Measurements from ENCODE around the gene CDKN2B-AS1.

CDKN2B-AS1 gene

DNA sequence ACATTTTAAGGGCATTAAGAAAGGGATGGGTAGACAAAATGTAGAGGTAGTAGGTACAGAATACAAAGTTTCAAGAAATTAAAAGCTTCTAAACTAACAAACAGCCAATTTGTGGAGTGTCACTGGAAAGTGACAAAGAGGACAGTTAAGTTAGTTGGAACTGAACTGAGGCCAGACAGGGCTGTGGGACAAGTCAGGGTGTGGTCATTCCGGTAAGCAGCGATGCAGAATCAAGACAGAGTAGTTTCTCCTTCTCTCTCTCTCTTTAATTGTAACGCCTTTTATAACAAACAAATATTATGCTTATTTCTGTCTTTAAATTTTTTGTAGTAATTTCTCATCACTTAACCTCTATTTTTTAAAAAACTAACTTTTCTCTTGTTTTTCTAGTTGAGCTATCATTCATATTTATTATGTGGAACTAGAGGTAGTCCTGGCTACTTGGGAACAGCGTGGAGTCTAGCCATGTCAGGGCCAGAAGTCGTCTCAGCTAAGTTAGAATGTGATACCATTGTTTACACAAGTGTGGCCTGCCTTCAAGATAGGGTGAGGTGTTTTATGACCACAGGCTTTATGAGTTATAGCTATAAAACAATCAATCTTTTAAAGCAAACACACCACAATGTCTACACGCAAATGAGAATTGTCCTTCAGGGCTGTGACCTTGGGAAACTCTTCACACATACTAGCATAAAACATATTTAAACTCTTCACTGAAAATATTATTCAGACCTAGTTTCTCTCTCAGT is 129.8 kb downstream of the CDKN2B-AS1 start:
- no peak for DNase-seq

DNA sequence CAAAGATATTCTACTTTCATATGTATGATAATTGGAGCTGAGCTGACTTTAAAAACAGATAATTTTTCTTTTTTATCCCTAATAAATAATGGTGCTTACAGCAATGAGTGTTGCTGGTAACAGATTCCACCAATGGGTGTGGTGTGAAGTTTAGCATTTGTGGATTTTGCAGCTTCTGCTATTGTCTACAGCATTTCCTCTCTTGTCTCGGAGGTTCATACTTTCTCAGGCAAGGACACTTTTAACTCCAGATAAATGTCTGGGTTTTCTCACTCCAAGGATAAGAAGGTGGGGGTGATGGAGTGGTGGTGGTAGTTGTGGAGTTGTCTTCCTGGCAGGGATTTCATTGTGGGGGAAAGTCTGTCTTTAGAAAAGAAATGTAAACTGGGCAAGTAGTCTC is 134.5 kb downstream of the CDKN2B-AS1 start:
- no peak for DNase-seq

DNA sequence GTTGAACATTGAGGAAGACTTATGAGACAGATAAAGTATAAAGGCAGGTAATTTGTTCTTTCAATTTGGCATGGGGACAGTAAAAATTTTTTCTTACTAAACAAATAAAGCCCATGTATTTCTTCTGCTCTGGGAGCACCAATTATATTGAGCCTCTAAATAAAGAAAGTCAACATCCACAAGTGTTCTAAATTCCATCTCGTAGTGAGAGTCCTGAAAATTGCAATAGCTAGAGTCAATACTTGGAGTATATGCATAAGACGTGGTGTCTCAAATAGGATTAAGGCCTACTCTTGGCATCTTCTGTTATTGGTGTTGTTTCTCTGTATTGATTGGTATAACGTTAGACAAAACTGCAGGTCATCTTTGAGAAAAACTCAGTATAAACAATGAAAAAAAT is 135.0 kb downstream of the CDKN2B-AS1 start:
- DNase-seq = no peak

DNA sequence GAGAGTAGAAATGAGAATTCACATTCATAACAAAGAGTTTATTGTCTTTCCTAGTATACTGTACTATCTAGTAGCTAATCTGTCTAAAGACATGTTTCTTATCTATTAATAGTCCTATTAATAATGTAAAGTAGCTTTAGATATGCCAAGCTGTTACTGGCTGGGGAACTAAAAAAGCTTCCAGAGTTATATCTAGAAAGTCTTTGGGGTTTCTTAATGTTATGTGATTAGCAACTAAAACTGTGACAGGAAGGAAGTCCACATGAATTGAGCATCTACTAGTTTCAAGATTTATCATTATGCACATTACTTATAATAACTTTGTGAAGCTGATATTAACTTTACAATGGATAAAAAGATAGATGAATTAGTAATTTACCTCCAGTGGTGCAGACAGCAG is 137.2 kb downstream of the CDKN2B-AS1 start:
- DNase-seq = no peak

DNA sequence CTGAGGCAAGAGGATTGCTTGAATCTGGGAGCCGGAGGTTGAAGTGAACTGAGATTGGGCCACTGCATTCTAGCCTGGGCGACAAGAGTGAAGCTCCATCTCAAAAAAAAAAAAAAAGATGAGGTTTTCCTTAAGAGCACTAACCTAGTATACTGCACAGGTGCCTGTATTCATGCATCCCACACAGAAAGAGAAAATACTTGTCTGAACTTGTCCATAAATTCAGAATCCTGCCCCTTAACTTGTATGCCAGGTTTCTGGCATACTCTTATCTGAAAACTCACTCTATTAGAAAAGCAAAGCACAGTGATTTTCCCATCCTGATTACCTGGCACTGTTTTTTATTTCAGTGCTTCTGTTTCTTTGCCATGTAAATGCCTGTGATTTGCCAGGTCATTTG is 139.8 kb downstream of the CDKN2B-AS1 start:
- no peak for DNase-seq

DNA sequence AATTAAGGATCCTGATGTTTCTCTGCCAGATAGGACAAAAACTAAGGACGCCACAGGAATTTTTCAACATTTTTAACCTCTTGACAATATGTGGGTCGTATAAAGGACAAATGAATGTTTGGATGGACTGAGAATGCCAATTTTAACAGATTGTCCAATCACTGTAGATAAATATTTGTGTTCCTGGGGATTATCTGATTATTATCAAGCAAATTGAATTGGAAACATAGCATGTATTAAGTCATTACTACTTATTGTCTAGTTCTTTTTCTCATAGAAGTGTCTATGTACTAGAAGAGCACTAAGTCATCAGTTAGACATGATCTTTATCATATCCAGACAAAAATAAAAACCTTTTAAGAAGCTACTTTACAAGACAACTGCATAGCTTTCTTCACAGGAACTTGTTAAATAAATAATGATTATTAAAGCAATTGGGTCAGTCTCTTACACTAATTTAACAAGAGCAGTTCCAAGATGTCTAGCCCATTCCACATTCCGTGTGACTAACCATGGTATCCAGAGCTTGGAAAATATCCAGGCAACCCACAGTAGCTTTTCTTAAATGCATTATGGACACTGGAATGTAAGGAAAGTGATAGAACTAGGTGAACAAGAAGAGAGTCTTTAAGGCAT is 142.0 kb downstream of the CDKN2B-AS1 start:
- no peak for DNase-seq

DNA sequence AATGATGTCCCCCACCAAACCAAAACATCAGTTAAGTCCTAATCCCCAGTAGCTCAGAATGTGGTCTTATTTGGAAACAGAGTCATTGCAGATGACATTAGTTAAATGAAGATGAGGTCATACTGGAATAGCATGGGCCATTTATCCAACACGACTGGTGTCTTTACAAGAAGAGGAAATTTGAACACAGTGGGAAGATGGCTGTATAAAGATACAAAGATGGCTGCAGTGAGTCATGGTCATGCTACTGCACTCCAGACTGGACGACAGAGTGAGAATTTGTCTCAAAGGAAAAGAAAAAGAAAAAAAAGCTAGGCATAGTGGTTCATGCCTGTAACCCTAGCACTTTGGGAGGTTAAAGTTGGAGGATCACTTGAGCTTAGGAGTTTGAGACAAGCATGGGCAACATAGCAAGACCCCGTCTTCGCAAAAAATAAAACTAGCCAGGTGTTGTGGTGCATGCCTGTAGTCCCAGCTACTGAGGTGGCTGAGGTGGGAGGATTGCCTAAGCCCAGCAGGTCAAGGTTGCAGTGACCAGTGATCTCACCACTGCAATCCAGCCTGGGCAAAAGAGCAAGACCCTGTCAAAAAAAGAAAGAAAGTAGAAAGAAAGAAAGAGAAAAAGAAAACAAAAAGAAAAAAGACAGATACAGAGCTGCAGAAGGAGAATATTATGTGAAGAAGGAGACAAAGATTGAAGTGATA is 144.5 kb downstream of the CDKN2B-AS1 start:
- DNase-seq = no peak

DNA sequence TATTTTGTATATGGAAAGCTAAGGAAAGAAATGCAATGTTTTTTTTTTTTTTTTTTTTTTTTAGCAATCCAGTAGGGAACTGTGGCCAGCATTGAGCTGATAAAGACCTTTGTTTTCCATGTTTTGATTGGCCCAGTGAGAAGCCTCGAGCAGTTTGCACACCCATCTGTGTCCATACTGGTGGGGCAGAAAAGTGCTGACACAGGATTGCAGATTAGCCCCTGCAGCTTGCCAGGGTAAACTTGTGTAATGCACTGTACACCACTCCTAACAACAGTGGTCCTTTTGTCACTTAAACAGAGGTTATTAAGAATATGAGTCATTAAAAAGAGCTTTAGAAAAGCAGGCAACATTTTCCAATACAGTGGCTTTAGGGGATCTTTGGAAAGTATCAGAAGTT is 147.3 kb downstream of the CDKN2B-AS1 start:
- peak; percentile 28 for DNase-seq

DNA sequence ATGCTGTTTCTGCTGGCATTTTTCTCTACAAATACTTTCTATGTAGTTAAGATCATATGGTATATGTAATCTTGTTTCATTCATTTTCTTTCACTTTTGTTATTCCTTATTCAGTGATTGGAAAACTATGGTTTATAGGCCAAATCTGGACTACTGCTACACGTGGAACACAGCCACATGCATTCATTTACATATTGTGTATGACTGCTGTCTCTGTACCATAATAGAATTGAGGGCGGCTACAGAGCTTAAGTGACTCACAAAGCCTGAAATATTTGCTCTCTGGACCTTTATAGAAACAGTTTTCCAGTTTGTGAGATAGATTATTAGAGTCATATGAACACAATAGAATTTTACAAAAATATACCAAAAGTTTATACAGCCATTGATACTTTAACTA is 148.1 kb downstream of the CDKN2B-AS1 start:
- no peak for DNase-seq

DNA sequence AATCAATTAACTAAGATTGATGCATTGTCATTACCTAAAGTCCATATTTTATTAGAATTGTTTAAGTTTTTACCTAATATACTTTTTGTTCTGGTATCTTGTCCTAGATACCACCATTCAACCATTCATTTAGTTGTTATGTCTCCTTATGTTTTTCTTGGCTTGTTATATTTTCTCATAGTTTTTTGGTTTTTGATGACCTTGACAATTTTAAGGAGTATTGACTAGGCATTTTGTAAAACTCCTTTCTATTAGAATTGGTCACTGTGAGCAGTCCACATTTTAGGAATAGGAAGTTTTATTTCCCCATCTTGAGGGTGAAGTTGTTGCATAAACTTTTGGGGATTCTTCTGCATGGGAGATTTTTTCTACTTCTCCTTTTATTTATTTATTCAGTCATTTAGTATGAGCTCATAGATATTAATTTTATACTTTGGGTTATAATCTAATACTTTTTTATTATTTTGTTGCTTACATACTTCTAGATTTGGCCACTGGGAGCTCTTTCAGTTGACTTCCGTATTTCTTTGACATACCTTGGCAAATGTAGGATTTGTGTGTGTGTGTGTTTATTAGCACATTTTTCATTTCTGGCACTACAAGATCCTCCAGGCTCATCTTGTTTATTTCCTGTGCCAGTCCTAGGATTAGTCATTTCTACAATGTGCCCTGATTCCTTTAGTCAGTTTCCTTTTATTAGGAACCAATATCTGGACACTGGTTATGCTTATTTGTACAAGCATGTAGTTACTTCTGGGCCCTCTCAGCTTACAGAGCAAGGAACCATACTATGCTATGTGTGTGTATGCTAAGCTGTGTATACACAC is 149.4 kb downstream of the CDKN2B-AS1 start:
- no peak for DNase-seq

DNA sequence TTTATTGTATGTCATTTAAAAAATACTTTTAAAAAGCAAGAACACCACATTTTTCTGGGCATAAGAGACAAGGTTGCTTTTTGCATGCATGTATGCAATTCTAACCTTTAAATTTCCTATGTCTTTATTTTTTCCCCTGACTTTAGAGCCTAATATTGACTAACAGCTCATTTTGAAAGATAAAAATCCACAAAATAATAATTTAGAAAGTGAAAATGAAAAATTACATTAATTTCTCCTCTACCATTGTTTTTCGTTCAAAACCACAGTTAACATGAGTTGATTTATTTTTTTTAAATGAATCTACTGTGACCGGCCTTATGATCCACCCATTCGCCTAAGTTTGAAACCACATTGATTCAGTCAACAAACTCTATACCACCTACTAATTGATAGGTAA is 152.0 kb downstream of the CDKN2B-AS1 start:
- DNase-seq = no peak

DNA sequence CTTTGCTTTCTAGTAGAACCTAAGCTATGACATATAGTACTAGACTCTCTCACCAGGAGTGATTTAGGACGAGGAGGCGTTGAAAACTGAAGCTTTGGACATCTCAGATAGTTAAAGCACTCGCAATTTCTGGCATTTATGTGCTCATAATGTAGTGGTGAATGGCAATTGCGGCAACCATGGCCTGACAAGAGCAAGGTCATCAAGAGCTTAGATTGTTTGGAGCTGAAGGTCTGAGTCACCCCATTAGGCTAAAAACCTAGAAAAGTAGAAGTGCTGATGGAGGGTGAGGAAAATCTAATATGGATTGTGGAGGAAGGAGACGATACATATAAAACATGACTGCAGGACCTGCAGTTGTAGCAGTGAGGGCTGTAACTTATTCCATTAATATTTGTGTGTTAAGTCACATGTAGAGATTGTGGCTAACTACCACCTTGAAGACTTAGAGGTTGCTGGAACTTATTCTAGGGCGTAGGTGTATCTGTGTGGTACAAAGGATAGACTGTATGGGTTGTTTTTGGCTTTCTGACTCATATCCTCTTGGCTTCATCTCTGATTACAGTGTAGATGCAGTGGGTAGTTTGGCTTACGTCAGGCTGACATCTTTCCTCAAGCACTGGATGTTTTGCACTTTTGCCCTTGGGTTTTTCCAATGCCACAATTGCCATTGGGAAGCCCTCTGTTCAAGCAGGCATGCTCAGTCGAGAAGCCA is 153.4 kb downstream of the CDKN2B-AS1 start:
- DNase-seq = no peak

DNA sequence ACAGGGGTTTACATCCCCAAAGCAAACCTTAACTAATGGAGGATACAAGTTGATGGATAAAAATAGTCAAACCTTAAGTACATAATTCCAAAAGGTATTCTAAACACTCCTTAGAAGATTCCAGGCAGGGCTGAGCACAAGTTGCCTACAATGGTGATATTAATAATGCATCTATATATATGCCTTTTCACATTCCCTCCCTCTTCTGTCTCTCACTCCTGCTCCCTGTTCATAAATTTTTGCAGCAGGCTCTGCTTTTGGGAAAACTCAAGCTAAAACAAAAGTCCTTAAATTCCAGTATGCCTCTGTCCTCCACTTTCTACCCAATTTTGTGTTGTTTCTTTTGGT is 153.9 kb downstream of the CDKN2B-AS1 start:
- DNase-seq = no peak

DNA sequence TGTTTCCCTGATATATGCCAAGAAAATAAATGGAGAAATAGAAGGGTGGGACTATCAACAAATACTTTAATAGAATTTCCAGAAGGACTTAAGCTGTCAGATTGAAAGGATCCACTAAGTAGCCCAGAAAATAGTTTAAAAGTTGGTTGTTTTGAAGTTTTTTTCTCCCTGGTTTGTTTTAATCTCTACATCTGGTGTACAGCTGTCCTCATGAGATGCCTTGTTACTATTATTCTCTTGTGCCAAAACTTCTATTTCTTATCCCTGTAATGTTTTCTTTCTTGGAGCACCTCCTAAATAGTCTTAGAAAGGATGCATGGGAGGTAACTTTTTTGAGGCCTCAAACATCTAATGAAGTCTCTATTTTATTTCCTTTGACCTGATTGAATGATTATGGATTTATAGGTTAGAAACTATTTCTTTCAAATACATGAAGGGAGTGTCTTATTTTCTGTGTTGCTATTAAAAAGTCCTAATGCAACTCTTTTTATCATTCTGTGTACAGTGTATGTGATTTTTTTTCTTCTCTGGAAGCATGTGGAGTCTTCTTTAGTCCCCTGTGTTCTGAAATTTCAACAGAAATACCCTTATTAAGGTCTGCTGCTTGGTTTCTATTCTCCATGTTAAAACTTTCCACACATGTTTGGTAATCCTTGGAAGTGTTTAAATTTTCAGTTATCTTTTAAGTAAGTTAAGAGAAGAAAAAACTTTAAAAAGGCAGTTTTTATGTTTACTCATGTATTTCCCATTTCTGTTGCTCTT is 154.5 kb downstream of the CDKN2B-AS1 start:
- DNase-seq = no peak

DNA sequence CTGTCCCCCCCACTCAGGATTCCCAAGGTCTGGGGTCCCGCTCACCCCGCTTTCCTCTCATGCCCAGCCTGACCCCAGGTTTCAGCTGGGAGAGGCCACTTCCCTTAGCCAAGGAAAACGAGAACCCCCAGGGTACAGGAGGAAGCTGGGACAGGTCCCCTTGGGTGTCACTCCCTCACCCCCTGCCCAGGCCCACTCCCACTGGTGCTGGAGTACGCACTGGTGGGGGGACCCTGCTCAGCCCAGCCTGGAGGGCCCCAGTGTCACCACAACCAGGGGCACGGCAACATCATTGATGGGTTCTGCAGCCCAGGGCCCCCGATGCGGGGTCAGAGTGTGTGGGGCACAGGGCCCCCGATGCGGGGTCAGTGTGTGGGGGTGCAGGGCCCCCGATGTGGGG is 159.5 kb downstream of the CDKN2B-AS1 start:
- DNase-seq = no peak

DNA sequence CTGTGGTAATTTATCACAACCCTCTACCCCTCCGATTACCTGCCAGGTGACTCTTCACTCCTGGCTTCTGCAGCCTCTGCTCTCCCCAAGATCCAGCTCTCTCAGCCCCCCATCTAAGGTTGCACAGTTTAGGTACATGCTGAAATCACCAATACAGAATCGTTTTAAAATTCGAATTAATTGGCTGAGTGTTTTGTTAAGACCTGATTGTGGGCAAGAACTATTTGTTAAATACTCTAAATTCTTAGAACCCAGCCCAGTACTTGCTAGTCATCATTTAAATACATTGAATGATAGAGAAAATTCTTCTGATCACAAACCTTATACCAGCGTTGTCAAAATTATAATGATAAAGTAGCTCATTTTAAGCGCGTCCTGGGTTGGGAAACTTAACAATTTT is 162.0 kb downstream of the CDKN2B-AS1 start:
- DNase-seq = no peak

DNA sequence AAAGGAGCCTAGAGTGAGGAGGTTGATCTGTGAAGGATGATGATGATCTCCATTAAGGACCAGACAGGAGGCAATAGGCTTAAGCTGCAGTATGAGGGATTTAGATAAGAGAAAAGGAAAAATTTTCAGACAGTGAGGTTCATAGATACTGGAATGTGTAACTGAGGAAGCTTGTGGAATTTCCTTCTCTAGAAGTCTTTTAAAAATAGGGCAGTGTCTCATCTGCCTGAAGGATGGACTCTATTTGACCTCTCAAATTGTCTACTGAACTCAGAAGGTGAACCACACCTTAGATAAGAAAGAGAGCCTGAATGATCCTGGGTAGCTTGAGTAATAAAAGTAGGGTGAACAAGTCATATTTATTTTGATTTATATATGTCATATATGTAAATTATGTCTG is 162.7 kb downstream of the CDKN2B-AS1 start:
- no peak for DNase-seq

DNA sequence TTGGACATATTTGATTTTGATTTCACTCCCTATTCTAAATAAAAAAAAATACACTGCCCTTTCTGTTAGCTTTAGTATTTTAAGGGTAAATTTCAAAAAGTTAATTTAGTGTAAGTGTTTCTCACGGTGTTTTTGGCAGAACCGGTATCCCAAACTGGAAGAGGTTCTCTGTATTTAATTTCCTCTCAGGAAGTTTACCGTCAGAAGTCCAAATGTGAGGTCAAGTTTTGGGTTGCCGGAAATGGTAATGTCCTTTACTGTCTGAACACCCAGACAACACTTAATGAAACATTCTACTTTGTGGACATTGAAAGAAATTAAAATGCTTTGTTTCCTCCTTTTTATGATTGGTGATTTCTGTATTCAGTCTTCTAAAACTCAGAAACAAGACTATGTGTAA is 163.2 kb downstream of the CDKN2B-AS1 start:
- DNase-seq = no peak

DNA sequence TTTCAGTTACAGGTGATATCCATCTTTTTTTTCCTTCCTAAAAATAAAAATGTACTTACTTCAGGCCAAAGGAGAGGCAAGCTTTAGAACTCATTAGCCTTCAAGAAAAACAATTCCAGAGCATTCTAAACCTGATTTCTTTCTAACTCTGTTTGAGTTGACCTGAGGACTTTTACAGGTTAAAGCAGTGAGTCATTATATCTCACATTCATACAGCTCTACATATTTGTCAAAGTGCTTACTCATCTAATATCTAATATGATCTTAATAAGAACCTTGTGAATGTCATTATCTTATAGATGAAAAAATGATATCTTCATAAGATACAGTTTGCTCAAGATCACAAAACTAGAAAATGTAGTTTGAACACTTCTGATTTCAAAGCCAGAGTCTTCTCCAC is 163.7 kb downstream of the CDKN2B-AS1 start:
- no peak for DNase-seq

DNA sequence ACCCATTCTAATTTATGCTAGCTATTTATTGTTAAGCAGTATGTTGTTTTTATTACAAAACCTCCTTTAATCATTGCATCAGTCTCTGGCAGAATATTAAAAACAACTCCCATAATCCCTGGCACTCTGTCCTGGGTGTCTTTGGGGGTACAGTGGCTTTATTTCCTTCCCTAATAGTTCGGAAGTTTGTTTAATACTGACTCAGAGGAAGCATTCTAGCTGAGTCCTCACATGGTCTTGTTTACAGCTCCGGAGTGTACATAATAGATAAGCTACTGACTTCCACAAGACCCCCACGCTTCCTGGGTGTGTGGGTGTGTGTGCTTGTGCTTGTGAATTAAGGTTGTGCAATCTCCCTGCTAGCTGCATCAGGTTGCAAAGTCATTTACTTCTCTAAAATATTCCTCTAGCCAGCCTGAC is 164.3 kb downstream of the CDKN2B-AS1 start:
- DNase-seq = no peak

DNA sequence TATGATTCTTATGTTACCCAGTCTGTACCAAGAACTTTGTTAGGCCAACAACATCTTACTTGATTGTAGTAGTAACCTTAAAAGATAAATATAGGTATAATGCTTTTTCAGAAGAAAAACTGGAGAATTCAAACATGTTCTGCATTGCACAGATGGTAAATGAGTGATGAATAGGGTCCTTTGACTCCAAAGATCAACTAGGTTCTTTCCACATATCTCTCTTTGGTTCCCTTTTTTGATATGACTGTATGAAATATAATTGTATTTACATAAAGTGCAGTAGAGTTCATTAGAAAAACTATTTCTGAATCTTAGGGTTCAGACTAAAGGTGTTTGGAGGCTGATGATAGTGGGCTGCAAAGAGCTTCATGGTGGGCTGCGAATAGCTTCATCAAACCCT is 165.0 kb downstream of the CDKN2B-AS1 start:
- no peak for DNase-seq

DNA sequence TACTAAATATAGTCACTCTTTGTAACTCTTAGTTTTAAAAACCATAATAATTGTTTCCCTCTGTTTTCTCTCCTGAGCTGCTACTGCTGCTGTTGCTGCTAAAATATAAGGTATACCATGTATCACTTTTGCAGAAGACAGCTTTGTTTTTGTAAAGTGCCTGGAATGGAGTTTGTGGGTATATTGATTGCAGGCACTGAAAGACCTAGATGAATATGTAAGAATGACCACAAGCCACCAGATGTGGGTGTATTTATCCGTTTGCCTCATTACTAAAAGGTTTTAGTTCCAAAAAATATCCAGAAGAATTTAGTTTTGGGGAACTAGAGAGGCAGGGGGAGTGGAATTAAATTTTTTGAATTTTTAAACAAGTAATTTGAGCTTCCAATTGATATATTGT is 165.6 kb downstream of the CDKN2B-AS1 start:
- no peak for DNase-seq

Data from NCI-H146 (cell line).